HG03575 (cell line): ENCODE measurements around the gene PDZD4.

Experiments
- ATAC-seq: cut with Tn5 transposase; IDR thresholded peaks from one replicate; pipeline ENCODE4 v1.9.1; 2021; ENCODE audit not compliant: unreplicated experiment, insufficient number of reproducible peaks, low FRiP score; ENCODE audit errors: extremely low read depth

Gene PDZD4

DNA sequence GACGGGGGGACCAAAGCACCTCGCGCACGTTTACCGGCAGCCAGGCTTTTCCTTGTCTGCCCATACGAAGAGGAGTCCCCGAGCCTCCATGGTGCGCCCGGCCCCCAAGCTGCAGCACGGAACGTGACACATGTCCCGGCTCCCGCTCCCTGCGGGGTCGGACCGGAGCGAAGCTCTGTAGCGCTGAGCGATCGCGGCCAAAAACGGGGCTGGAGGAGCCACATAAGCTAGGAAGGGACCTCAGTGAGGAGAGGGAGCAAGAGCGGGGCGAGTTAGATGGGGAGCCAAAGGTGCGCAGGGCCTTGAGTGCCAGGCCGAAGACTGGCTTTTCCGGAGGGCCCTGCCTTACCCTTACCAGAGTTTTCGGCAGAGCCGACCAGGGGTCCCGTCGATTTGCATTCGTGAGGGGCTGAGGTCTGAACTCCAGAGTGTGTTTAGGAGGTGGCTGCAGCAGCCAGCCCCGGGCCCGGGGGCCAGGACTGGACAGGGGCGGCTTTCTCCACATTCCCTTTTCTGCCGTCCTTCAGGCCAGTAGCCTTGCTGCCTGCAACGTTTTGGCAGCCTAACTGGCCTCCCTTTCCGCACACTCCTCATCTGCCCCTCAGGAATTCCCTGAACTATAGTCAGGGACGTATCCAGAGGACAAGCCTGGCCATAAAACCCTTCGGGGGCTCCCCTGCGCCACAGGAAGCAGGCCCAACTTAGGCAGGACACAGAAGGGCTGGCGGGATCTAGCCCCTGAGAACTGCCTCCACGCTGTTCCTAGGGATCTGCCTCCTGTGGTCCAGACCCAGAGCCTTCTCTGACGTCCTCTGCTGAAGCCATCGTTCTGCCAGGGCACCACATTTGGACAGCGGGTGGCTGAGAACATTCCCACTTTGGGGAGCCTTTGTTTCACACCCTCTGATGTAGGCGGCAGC lies 35.2 kb downstream of the PDZD4 start:
- no peak for ATAC-seq

DNA sequence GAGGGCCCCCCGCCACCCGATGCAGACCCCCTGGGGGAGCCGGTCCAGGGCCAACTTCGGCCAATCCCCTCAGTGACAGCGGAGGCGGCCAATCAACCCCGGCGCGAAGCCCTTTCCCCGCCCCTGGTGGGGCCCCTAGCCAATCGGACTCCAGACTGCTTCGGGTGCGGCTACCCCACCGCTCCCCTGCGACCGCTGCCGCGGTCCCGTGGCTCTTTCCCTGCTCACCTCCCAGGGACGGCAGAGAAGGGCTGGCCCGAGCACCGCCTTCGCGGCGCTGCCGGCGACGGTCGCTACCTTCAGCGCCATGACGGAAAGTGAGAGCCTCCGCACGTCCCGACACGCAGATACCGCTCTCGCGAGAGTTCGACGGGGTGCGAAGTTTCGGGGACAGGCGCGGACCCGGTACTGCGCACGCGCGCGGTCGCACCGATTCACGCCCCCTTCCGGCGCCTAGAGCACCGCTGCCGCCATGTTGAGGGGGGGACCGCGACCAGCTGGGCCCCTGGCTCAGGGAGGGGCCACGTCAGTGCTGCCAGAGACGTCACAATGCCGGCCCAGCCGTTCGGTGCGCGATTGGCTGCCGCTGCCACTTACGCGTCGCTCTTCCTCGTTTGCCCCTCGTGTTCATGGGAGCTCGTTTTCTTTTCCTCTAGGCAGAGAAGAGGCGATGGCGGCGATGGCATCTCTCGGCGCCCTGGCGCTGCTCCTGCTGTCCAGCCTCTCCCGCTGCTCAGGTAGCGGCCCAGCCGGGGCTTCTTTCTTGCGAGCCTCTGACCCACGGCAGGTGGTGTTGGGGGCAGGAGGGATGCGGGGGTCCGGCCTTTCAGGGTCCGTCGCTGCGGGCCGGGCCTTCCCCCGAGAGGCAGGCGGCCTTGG lies 36.1 kb downstream of the PDZD4 start, which contains the start of the genes IDH3G and SSR4:
TSS of gene IDH3G (minus strand) at position 358 of the 879 bp plus-strand sequence. CDS start at position 309, 49 bp downstream.
TSS of gene SSR4 (plus strand) at position 651 of the 879 bp plus-strand sequence. CDS start at position 671, 20 bp downstream.
- peak; percentile 58 for ATAC-seq

DNA sequence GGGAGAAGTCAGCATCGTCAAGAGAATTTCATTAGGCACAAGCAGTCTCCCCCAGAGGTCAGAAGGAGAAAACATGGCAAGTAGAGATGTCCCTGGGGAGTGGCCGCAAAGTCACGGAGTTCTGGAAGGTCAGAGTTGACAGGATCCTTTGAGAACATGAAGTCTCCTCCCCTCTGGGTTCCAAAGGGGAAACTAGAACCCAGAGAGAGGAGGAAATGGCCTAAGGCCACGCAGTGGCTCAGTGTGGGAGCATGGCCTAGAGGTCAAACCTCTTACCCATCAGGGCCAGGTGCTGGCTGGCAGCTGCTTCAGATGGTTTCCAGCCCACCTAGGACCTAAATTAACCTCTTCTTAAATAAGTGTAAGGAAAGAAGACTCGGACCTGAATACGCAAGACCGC lies 37.1 kb downstream of the PDZD4 start:
- no peak for ATAC-seq

DNA sequence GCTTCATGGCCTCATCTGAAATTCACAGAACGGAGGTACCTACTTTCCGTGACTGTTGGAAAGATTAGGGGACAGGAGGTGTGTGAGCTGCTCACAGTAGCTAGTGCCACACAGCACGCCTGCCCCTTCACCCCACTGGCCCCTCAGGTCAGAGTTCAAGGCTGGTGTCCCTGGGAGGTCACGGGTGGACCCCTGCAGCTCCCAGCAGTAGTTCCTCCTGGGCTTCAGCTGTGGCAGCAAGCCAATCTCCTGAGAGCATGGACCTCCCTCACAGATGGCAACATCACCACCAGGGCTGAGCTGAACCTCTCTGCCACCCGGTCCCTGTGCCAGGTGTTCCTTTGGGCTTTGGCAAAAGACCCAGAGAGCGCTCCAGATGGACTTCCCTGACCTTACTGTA lies 38.0 kb downstream of the PDZD4 start:
- no peak for ATAC-seq

DNA sequence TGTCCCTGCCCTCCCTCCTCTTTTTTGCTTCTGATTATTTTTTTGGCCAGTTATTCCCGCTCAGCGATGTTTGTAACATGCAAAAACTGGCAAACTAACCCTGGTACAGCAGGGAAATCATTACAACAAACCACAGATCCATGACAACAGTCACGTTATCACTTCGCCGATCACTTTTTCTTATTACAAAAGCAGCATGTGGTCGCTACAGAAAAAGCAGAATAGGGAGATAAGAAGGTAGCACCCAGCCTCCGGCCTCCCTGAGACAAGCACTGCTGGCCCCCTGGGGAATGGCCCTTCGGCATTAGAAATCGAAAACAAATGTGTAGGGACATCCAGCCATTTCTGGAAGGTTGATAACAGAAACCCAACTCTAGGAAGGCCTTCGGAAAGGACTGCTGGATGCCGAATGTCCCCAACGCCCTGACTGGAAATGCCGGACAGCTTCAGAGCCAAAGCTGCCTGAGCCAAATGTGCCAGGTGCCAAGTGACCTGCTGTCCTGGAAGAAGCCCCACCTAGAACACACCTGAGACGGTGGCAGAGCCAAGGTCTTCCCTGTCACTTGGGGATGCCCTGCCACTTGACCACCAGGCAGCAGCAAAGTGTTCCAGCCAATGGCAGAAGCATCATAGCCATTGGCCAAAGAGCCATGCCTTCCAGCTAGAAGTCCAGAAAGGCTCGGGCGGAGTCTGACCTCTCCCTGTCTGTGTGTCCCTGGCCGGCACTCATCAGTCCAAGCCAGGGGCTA lies 39.1 kb downstream of the PDZD4 start:
- ATAC-seq, result no peak

DNA sequence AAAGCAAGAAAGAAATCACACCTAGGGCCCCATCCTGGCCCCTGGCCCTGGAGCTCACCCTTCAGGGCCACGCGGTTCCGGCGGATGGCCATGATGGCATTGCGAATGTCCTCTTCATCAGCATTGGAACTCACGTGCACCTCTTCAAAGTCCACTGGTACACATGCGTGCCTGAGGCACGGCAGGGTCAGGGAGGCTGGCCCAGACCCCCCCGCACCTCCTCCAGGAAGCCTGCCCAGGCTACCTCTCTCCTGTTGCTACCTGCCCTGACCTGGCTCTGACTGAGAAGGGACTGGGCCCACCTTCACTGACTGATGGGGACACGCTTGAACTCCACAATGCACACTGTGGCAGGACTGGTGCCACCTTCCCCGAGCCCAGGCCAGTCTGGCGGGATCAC lies 40.7 kb downstream of the PDZD4 start:
- no peak for ATAC-seq

DNA sequence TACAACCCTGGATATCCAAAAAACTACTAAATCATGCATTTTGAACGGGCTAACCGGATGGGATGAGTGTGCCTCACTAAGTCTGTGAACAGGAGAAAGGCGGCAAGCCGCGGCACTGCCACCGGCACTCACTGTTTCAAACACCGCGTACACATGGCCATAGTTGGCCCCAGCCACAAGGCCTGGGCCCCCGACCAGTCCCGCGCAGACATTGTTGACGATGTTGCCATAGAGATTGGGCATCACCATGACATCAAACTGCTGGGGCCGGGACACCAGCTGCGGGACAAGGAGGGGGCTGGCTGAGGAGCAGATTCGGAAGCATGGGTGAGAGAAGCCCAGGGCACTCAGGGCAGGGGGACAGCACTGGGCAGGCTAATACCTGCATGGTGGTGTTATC lies 43.7 kb downstream of the PDZD4 start:
- ATAC-seq, result no peak

DNA sequence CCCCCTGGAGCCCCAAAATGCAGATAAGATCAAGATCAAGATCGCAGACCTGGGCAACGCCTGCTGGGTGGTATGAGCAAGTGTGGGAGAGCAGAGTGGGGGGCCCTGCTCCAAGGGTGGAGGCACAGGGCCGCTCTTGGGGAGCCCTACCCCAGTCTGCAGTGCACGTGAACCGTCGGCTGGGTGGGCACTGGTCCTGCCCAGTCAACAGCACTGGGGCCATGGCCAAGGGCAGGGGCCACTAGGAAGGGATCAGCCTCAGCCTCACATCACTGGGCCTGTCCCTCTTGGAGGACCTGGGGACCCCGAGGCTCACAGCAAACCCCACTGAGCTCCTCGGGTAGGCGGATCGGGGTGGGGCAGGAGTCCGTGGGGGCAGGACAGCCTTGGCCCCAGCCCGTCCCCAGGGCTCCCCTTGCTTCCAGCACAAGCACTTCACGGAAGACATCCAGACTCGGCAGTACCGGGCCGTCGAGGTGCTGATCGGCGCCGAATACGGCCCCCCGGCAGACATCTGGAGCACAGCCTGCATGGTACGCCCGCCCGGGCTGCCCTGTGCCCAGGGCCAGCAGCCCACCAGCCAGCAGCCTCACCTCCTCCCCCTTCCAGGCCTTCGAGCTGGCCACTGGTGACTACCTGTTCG lies 45.9 kb downstream of the PDZD4 start:
- no peak for ATAC-seq

DNA sequence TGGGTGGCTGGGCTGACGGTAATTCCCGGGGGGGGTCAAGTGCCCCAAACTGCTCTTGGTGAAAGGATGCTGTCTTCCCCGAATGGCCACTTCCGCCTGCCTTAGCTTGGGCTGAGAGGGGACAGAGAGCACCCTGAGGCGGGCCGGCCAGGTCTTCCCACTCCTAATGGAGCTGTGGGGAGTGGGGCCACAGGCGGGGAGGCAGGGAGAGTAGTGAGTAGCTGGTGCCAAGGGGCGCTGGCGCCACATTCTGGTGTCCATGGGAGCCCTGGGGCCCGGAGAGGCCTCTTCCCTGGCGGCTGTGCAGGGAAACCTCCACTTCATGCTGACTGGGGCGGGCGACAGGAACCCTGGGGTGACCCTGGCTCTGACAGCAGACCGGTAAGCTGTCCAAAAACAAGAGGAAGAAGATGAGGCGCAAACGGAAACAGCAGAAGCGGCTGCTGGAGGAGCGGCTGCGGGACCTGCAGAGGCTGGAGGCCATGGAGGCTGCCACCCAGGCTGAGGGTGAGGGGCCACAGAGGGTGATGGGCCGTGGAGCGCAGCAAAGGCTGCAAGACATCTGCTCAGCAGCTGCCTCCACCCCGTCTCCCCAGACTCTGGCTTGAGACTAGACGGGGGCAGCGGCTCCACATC lies 46.8 kb downstream of the PDZD4 start:
- no peak for ATAC-seq

DNA sequence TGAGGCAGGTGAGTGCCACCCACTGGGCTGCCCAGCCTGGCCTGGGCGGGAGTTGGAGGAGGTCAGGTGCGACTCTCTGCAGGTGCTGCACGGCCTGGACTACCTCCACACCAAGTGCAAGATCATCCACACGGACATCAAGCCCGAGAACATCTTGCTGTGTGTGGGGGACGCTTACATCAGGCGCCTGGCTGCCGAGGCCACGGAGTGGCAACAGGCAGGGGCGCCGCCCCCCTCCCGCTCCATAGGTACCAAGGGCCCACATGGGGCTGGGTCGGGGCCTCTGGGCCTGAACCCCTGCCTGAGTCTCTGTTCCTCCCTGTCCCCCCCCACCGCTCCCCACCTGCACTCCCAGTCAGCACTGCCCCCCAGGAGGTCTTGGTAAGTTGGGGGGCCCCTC lies 47.5 kb downstream of the PDZD4 start:
- no peak for ATAC-seq

DNA sequence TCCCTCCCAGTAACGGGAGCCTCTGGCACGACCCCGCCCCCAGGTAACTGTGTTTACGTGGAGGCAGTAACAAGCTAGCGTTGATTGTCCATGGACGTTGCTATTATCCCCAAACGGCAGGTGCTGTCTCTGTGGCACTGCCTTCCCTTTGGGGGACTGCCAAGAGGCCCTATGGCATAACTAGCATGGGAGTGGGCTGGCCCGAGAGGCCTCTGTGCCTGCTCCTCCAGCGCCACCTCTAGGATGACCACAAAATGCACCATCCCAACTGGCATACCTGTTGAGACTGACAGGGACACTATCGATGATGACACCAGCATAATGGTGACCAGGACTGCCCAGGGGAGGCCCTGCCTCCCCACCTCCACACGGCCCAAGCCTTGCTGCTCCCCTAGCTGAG lies 48.0 kb downstream of the PDZD4 start:
- no peak for ATAC-seq

DNA sequence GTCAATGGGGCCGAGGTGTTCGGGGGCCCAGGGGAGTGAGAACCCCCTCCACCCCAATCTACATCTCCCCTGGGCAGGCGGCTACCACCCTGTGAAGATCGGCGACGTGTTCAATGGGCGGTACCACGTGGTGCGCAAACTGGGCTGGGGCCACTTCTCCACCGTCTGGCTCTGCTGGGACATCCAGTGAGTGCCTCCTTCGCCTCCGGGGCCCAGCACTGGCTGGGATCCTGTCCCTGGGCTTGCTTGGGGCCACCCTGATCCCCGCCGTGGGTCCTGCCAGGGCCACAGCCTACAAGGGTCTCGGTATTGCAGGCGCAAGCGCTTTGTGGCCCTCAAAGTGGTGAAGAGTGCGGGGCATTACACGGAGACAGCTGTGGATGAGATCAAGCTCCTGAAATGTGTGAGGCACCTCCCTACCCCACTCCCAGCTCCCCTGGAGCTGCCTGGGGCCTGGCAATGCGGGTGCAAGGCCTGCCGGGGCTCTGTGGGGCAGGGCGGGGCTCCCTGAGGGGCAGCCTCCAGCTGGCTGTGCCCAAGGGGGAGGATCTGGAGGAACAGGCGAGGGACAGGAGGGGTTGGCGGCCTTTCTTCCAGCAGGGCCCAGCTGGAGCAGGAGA lies 48.8 kb downstream of the PDZD4 start:
- no peak for ATAC-seq

DNA sequence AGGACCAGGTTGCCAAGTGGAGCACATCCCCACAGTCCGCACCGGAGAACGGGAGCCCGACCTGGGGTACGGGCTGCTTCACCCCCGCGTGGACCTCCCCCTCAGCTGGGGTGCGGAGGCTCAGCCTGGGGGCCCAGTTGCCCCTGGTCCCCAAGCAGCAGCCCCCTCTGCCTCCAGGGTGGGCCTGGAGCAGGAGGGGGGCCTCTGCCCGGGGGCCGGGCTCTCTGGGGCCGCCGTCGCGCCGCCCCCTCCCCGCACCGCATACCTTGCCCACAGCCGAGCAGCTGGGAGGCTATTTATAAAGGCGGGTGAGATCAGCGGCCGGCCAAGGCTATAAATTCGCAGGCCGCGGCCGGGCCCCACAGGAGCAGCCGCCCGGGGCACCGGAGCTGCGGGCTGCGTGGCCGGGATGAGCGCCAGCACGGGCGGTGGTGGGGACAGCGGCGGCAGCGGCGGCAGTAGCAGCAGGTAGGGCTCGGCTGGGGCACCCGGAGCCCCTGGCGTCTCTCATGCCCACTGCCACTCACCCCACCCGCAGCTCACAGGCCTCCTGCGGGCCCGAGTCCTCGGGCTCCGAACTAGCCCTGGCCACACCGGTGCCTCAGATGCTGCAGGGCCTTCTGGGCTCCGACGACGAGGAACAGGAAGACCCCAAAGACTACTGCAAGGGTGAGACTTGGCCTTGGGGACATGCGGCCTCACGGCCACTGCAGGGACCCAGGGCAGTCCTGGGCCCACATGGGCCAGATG lies 49.5 kb downstream of the PDZD4 start, which contains the start of gene SRPK3:
TSS of gene SRPK3 (plus strand) at position 364 of the 750 bp plus-strand sequence. CDS start at position 410, 46 bp downstream.
- ATAC-seq, result no peak

DNA sequence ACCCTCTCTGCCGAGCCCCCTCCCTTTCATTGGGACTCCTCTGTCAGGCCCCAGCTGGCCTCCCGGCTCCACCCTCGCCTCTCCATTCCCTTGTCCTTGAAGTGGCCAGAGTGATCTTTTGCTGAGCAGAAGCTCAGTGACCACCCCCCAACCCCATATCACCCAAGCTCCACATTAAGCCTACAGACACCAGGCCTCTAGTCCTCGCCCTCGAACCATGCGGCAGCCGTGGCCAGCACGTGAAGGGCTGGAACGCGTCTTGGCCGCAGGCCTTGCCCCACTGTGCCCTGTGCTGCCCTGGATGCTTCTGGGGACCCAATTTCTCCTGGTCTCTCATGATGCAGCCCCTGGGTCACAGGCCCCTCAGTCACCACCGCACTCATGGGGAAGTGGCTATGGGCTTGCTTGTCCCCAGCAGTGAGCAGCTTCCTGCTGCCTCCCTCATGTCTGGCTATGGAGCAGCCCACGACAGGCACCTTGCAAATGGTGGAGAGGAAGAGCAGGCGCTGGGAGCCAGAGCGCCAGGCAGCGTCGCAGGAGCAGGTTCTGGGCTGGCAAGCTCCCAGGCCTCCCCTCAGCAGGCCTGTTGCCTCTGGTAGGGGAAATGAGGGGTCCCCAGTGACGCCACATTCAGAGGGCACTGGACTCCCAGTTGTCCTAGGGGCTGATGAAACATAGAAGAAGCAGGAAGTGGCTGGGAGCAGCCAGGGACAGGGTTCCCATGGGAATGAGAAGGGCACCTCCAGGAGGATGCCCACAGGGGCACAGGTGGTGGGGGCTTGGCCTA lies 50.3 kb downstream of the PDZD4 start:
- ATAC-seq, result no peak

DNA sequence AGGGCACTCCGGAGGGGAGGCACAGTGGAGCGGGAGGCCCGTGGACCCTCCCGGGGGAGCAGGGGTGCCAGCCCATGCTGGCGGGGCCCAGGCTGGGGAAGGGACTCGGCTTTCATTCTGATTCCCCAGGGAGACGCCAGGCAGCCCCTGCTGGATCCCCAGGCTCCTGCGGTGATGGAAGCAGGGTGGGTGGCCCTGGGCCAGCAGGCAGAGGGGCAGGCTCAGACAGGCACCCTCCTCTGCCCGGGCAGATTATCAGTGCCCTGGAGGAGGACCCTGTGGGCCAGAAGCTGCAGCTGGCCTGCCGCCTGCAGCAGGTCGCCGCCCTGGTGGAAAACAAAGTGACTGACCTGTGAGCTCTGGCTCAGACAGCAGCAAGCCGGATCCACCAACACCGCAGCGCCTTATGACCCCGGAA lies 51.7 kb downstream of the PDZD4 start:
- no peak for ATAC-seq

DNA sequence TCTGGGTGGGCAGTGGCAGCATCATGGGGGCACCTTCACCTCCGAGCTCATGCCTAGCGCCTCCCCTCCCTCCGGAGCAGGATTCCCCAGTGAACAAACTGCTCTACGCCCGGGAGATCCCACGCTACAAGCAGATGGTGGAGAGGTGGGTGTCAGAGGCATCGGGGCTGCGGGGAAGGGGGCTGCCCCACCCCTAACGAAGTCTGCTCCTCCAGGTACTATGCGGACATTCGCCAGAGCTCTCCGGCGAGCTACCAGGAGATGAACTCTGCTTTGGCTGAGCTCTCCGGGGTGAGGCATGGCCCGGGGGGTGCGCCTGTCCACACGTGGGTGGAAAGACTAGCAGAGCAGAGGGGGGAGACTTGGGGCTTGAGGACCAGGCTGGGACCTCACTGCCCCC lies 52.2 kb downstream of the PDZD4 start:
- ATAC-seq, result no peak
